Hindlimb muscle (tissue), 1 donor: ENCODE measurements around the gene MGMT. TPM values are rescaled to one million over a fixed set of nuclear protein-coding genes. Genes with fewer than 3 reads are reported as not detected.

ENCODE experiments used
- DNase-seq: peaks from one replicate; pipeline ENCODE4 v3.0.0-alpha.2; 2013
- polyA plus RNA-seq: library from polyadenylated mRNA; unstranded; fragments of 120-200 nt; gene quantifications from one replicate; pipeline ENCODE4 v1.2.1, GENCODE V29; 2013; ENCODE audit not compliant: insufficient read length

Gene MGMT
- polyA plus RNA-seq, 1 donor: 12.1 TPM

GRCh38 chr10:129809841-129810240, 342.8 kb downstream of the MGMT start:
- no peak for DNase-seq

- DNase-seq: no peak
Observed at GRCh38 chr10:129811208-129811607, 344.2 kb downstream of the MGMT start.

- DNase-seq: no peak
Observed at GRCh38 chr10:129812398-129812797, 345.4 kb downstream of the MGMT start.

GRCh38 chr10:129814681-129815646, 347.9 kb downstream of the MGMT start:
- DNase-seq: no peak

- no peak for DNase-seq
Observed at GRCh38 chr10:129815898-129816655, 349.0 kb downstream of the MGMT start.

GRCh38 chr10:129816656-129817045, 349.6 kb downstream of the MGMT start:
- no peak for DNase-seq
